T follicular helper cell (primary cell): ENCODE results near the gene WDR26.
A peak's percentile ranks its signal among the peaks of the same experiment; 100 is the strongest.
"Not testable (repeated sequence)": the region's sequence is repeated elsewhere in the genome, so short reads cannot be mapped to it uniquely, and the experiment has no call there.

Experiments used
- DNase-seq: peaks from one replicate; pipeline ENCODE4 v3.0.0-alpha.2; 2020; ENCODE audit warnings: low read depth

WDR26 gene

GRCh38 chr1:224392411-224393249, 42.0 kb downstream of the WDR26 start:
- DNase-seq: no peak

GRCh38 chr1:224390517-224390916, 44.1 kb downstream of the WDR26 start:
- DNase-seq: no peak

GRCh38 chr1:224387943-224388342, 46.7 kb downstream of the WDR26 start:
- no peak for DNase-seq

GRCh38 chr1:224387302-224387912, 47.2 kb downstream of the WDR26 start:
- no peak for DNase-seq

- DNase-seq: no peak
Observed at GRCh38 chr1:224383218-224383617, 51.4 kb downstream of the WDR26 start.

- DNase-seq: no peak
Observed at GRCh38 chr1:224381880-224382548, 52.6 kb downstream of the WDR26 start.

- DNase-seq: peak; percentile 3
Observed at GRCh38 chr1:224380003-224380402, 54.6 kb downstream of the WDR26 start.

- no peak for DNase-seq
Observed at GRCh38 chr1:224378855-224379631, 55.6 kb downstream of the WDR26 start.

- DNase-seq: no peak
Observed at GRCh38 chr1:224377676-224378006, 57.0 kb downstream of the WDR26 start.

GRCh38 chr1:224375059-224375458, 59.5 kb downstream of the WDR26 start:
- DNase-seq: no peak

- no peak for DNase-seq
Observed at GRCh38 chr1:224373008-224373590, 61.5 kb downstream of the WDR26 start.

- no peak for DNase-seq
Observed at GRCh38 chr1:224368409-224368808, 66.2 kb downstream of the WDR26 start.

GRCh38 chr1:224359207-224359606, 75.4 kb downstream of the WDR26 start:
- DNase-seq: no peak

- DNase-seq: no peak
Observed at GRCh38 chr1:224358237-224358636, 76.4 kb downstream of the WDR26 start.

- DNase-seq: no peak
Observed at GRCh38 chr1:224357626-224358124, 76.9 kb downstream of the WDR26 start.

- peak; percentile 88 for DNase-seq
Observed at GRCh38 chr1:224356685-224357625, 77.6 kb downstream of the WDR26 start, which contains the start of gene CNIH4. Gene CNIH4, plus strand, starts transcription at chr1:224356879. Its CDS starts 46 bp downstream, at chr1:224356925.

GRCh38 chr1:224353975-224354925, 80.3 kb downstream of the WDR26 start:
- no peak for DNase-seq

GRCh38 chr1:224352436-224353085, 82.0 kb downstream of the WDR26 start:
- not testable (repeated sequence) for DNase-seq

- not testable (repeated sequence) for DNase-seq
Observed at GRCh38 chr1:224349716-224350115, 84.9 kb downstream of the WDR26 start.
